ENCODE measurements around the gene SMIM9. TPM values are rescaled to one million over a fixed set of nuclear protein-coding genes. Genes with fewer than 3 reads are reported as not detected.

The SMIM9 gene
- total and polyA plus RNA-seq, 9 of the 15 experiments (the other 6 are each of a cell fraction or from before 2014, with no cell fraction given) = 0.08 TPM; not detected in 8

DNA sequence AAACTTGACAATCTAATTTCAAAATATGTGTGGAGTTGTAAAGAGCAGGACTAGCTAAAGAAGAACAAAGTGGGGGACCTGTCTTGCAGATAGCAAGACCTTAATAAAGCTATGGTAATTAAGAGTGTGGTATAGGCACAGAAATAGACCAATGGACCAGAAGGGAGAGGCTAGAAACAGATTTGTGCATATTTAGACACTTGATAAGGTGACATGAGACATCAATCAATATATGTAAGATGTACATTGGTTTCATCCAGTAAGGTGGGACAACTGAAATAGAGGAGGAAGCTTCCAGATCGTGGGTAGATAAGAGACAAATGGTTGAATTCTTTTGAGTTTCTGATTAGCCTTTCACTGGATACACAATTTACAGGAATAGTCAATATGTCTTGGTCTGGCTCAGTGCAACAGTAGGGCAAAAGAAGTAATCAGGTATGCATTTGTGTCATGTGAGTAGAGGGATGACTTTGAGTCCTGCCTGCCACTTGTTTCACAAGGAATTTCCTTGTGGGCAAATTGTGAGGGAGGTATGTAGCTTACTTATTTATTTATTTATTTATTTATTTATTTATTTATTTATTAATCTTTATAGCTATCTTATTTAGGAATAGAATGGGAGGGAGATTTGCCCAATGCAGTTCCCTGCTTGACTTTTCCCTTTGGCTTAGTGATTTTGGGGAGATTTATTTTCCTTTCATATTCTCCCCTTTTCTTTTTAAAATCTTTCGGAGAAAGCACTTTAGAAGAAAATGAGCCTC lies 21.9 kb downstream of the SMIM9 start (continued):
- TF ChIP-seq ZNF175 (CRISPR knock-in tag; IDR thresholded peaks at IDR 0.05; ENCODE audit: low read depth) (no peak), MTA1 (IDR thresholded peaks at IDR 0.05; ENCODE audit: borderline replicate concordance) (no peak), ELF1 (tag; IDR thresholded peaks at IDR 0.05) (no peak), HCFC1 (IDR thresholded peaks at IDR 0.05; ENCODE audit: low read depth, low read length) (no peak), KLF6 (CRISPR knock-in tag; IDR thresholded peaks at IDR 0.05; ENCODE audit: borderline replicate concordance) (no peak), POLR2A (conservative IDR thresholded peaks at IDR 0.05) (no peak), SUPT5H (IDR thresholded peaks at IDR 0.05) (no peak), EP300 (IDR thresholded peaks at IDR 0.05; ENCODE audit: low read length) (no peak), NFATC3 (IDR thresholded peaks at IDR 0.05) (no peak)
- TF ChIP-seq, protein P1, sequence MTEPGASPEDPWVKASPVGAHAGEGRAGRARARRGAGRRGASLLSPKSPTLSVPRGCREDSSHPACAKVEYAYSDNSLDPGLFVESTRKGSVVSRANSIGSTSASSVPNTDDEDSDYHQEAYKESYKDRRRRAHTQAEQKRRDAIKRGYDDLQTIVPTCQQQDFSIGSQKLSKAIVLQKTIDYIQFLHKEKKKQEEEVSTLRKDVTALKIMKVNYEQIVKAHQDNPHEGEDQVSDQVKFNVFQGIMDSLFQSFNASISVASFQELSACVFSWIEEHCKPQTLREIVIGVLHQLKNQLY (CRISPR knock-in tag; conservative IDR thresholded peaks at IDR 0.05) = no peak
- TF ChIP-seq, protein P2, sequence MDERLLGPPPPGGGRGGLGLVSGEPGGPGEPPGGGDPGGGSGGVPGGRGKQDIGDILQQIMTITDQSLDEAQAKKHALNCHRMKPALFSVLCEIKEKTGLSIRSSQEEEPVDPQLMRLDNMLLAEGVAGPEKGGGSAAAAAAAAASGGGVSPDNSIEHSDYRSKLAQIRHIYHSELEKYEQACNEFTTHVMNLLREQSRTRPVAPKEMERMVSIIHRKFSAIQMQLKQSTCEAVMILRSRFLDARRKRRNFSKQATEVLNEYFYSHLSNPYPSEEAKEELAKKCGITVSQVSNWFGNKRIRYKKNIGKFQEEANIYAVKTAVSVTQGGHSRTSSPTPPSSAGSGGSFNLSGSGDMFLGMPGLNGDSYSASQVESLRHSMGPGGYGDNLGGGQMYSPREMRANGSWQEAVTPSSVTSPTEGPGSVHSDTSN (CRISPR knock-in tag; IDR thresholded peaks at IDR 0.05; ENCODE audit: low read depth) = no peak
- TF ChIP-seq, protein P2 (tag; conservative IDR thresholded peaks at IDR 0.05; ENCODE audit: low read depth) = peak; percentile 37; the same call in 1 of the 2 replicates
- TF ChIP-seq, protein P3, sequence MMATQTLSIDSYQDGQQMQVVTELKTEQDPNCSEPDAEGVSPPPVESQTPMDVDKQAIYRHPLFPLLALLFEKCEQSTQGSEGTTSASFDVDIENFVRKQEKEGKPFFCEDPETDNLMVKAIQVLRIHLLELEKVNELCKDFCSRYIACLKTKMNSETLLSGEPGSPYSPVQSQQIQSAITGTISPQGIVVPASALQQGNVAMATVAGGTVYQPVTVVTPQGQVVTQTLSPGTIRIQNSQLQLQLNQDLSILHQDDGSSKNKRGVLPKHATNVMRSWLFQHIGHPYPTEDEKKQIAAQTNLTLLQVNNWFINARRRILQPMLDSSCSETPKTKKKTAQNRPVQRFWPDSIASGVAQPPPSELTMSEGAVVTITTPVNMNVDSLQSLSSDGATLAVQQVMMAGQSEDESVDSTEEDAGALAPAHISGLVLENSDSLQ (IDR thresholded peaks at IDR 0.05) = peak; percentile 75
- TF ChIP-seq, protein P4, sequence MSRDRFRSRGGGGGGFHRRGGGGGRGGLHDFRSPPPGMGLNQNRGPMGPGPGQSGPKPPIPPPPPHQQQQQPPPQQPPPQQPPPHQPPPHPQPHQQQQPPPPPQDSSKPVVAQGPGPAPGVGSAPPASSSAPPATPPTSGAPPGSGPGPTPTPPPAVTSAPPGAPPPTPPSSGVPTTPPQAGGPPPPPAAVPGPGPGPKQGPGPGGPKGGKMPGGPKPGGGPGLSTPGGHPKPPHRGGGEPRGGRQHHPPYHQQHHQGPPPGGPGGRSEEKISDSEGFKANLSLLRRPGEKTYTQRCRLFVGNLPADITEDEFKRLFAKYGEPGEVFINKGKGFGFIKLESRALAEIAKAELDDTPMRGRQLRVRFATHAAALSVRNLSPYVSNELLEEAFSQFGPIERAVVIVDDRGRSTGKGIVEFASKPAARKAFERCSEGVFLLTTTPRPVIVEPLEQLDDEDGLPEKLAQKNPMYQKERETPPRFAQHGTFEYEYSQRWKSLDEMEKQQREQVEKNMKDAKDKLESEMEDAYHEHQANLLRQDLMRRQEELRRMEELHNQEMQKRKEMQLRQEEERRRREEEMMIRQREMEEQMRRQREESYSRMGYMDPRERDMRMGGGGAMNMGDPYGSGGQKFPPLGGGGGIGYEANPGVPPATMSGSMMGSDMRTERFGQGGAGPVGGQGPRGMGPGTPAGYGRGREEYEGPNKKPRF (IDR thresholded peaks at IDR 0.05; ENCODE audit: low read depth, low read length) = no peak

Measured in K562 (cell line).